Gastroesophageal sphincter (tissue), 4 donors: ENCODE results near the gene NCKAP5. TPM values are rescaled to one million over a fixed set of nuclear protein-coding genes. Genes with fewer than 3 reads are reported as not detected.

ENCODE experiments used
- ATAC-seq: fragments of 150-250 bp; one replicate; pipeline ENCODE4 v1.9.1; 2016; ENCODE audit warnings: mild to moderate bottlenecking, moderate library complexity
- H3K27ac ChIP-seq, 4 donors: fragments of 200-600 bp; sonication (generic) in 3 of 4; 1 replicate in 3 of 4; 2 replicates in 1 of 4; pipeline ENCODE4 v1.5.1; 2016 to 2019
- H3K27me3 ChIP-seq: fragments of 200-600 bp; sonication (generic); one replicate; pipeline ENCODE4 v1.5.1; 2019
- H3K36me3 ChIP-seq, 2 donors: fragments of 200-600 bp; sonication (generic); one replicate each; pipeline ENCODE4 v1.5.1; 2019; ENCODE audit warnings: control low read depth in 1 of 2
- H3K4me1 ChIP-seq, 3 donors: fragments of 200-600 bp; sonication (generic); 1 replicate in 2 of 3; 2 replicates in 1 of 3; pipeline ENCODE4 v1.5.1; 2016 to 2019; ENCODE audit warnings: control low read depth in 2 of 3
- H3K4me3 ChIP-seq, 2 donors: fragments of 200-600 bp; sonication (generic); one replicate each; pipeline ENCODE4 v1.5.1; 2019; ENCODE audit warnings: mild to moderate bottlenecking in 1 of 2, moderate library complexity in 1 of 2
- H3K9me3 ChIP-seq, 3 donors: fragments of 200-600 bp; sonication (generic); one replicate each; pipeline ENCODE4 v1.5.1; 2017 to 2019; ENCODE audit warnings: control low read depth in 2 of 3
- EP300 ChIP-seq: sonication (generic); formaldehyde crosslinking; IDR thresholded peaks from one replicate; pipeline ENCODE4 v1.6.1; 2017; ENCODE audit warnings: antibody characterized with exemption, mild to moderate bottlenecking
- POLR2A ChIP-seq, 2 donors: fragments of 450-650 bp; IDR thresholded peaks; one replicate each; pipeline ENCODE4 v1.6.1; 2017; ENCODE audit warnings: antibody characterized with exemption in 2 of 2, mild to moderate bottlenecking in 2 of 2, moderate library complexity in 1 of 2
- POLR2AphosphoS5 ChIP-seq: sonication (generic); formaldehyde crosslinking; IDR thresholded peaks from one replicate; pipeline ENCODE4 v1.6.1; 2017; ENCODE audit warnings: antibody characterized with exemption
- WGBS, 2 donors: methylation state at CpG; one replicate each; pipeline ENCODE4 v1.1.5; 2018; ENCODE audit warnings: low coverage in 1 of 2; 5-methylcytosine and 5-hydroxymethylcytosine counted together
- total RNA-seq, 4 donors: library from RNA; depleted of rRNA; stranded (reverse); fragments of >200 nt; gene quantifications; one replicate each; pipeline ENCODE4 v1.1.0, GENCODE V29; 2016
- TF ChIP-seq, protein P1 (sequence below), 4 experiments: fragments of 200-600 bp in 2 of 4; fragments of 450-650 bp in 2 of 4; sonication (generic) in 1 of 4; IDR thresholded peaks; one replicate each; pipeline ENCODE4 v1.5.1; 2017 to 2019; ENCODE audit warnings: antibody characterized with exemption in 4 of 4, mild to moderate bottlenecking in 2 of 4, moderate library complexity in 2 of 4

Gene NCKAP5
- total RNA-seq, 4 donors from 2014 or later = 0.16 to 0.57 (median 0.33) TPM

DNA sequence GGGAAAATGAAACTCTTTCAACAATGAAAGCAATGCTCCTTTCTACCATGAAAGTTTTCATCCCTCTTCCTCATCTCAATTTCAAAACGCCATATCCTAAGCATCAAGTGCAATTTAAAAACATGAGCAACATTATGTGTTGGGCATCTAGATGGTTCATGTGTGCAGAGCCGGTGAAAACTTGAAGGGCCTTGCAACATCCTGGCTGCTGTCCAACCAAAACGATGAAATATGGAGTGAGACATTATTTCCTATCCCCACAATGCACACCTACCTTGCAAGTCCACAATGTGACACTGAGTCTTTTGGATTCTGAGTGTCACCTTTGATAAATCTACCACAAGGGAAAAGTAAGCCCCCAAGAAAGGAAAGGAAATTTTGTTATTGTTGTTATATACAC is 110.0 kb downstream of the NCKAP5 start:
- H3K4me3 ChIP-seq = no peak overlapping the region
- 53 to 67% methylated on average over 3 of the region's 3 CpGs for WGBS, 2 donors
- no peaks in the 10 kb centered on the region for H3K4me1 ChIP-seq
- H3K9me3 ChIP-seq = no peaks in the 10 kb centered on the region
- no peaks in the 10 kb centered on the region for H3K27me3 ChIP-seq
- TF ChIP-seq POLR2AphosphoS5 = no peak
- TF ChIP-seq POLR2A (IDR thresholded peaks at IDR 0.05) = no peak
- TF ChIP-seq, protein P1, sequence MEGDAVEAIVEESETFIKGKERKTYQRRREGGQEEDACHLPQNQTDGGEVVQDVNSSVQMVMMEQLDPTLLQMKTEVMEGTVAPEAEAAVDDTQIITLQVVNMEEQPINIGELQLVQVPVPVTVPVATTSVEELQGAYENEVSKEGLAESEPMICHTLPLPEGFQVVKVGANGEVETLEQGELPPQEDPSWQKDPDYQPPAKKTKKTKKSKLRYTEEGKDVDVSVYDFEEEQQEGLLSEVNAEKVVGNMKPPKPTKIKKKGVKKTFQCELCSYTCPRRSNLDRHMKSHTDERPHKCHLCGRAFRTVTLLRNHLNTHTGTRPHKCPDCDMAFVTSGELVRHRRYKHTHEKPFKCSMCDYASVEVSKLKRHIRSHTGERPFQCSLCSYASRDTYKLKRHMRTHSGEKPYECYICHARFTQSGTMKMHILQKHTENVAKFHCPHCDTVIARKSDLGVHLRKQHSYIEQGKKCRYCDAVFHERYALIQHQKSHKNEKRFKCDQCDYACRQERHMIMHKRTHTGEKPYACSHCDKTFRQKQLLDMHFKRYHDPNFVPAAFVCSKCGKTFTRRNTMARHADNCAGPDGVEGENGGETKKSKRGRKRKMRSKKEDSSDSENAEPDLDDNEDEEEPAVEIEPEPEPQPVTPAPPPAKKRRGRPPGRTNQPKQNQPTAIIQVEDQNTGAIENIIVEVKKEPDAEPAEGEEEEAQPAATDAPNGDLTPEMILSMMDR (IDR thresholded peaks at IDR 0.05) = no peak
- no peak for TF ChIP-seq EP300
- ATAC-seq = no peak
- no peak overlapping the region for H3K27ac ChIP-seq
- no peaks in the 10 kb centered on the region for H3K36me3 ChIP-seq

- ATAC-seq = no peak
- WGBS, 2 donors = 90 to 94% methylated on average over 4 of the region's 4 CpGs
- Histone ChIP-seq H3K9me3 (no peaks in the 10 kb centered on the region), H3K36me3 (no peaks in the 10 kb centered on the region), H3K27me3 (no peaks in the 10 kb centered on the region), H3K4me3 (no peak overlapping the region), H3K4me1 (no peaks in the 10 kb centered on the region), H3K27ac (no peak overlapping the region)
- TF ChIP-seq EP300 (no peak), POLR2A (IDR thresholded peaks at IDR 0.05) (no peak), POLR2AphosphoS5 (no peak)
- TF ChIP-seq, protein P1 (IDR thresholded peaks at IDR 0.05) = no peak
Observed at GRCh38 chr2:133457861-133458260, 110.4 kb downstream of the NCKAP5 start.

- TF ChIP-seq POLR2A (IDR thresholded peaks at IDR 0.05) = no peak
- TF ChIP-seq, protein P1 (IDR thresholded peaks at IDR 0.05) = no peak
- TF ChIP-seq POLR2AphosphoS5 = no peak
- no peak for TF ChIP-seq EP300
- Histone ChIP-seq H3K27ac (no peak overlapping the region), H3K4me3 (no peak overlapping the region), H3K36me3 (no peaks in the 10 kb centered on the region), H3K27me3 (no peaks in the 10 kb centered on the region), H3K4me1 (no peaks in the 10 kb centered on the region), H3K9me3 (no peaks in the 10 kb centered on the region)
- WGBS, 2 donors = 60 to 93% methylated on average over 1 to 3 of the region's 3 CpGs
- no peak for ATAC-seq
Observed at GRCh38 chr2:133456971-133457370, 111.3 kb downstream of the NCKAP5 start.

DNA sequence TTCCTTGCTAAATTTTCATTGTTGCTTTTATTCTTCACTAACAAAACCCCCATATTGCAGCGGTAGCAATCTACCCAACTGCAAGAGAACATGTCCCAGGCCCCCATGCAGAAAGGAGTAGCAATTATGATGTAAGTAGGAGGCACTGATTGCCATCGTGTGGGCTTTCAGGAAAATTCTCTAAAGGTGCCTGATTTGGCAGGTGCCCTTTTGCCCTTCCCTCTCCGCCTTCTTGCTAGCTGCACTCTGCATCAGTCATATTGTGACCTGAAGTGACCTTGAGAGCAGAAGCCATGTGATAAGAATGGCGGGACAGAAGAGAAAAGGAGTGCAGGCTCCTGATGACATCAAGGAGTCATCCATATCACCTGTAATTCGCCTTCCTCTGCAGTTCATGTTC is 112.1 kb downstream of the NCKAP5 start:
- Histone ChIP-seq H3K4me1 (no peaks in the 10 kb centered on the region), H3K4me3 (no peak overlapping the region), H3K27me3 (no peaks in the 10 kb centered on the region), H3K27ac (no peak overlapping the region), H3K36me3 (no peaks in the 10 kb centered on the region), H3K9me3 (no peaks in the 10 kb centered on the region)
- WGBS, 2 donors = 76 to 84% methylated on average over 3 to 5 of the region's 5 CpGs
- TF ChIP-seq, protein P1 (IDR thresholded peaks at IDR 0.05) = no peak
- no peak for TF ChIP-seq POLR2AphosphoS5
- TF ChIP-seq POLR2A (IDR thresholded peaks at IDR 0.05) = no peak
- TF ChIP-seq EP300 = no peak
- no peak for ATAC-seq

DNA sequence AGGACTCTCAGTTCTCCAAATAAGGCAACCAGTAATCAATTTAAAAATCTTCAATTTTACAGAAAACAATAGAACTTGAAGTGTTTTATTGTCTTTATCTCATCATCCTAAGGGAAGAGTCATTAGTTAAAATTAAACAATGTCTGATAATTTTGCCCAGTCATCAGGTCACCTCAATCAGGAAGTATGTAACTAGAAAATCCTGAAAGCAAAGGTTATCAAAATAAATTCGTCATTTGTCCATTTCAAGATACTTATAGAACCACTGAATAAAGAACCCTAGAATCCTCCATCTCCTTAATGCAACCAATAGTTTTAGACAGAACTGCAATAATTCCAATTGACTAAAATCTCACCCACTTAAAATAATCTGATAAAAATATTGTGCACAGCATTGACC is 115.2 kb downstream of the NCKAP5 start:
- Histone ChIP-seq H3K4me3 (no peak overlapping the region), H3K27ac (no peak overlapping the region), H3K36me3 (no peaks in the 10 kb centered on the region), H3K27me3 (no peaks in the 10 kb centered on the region), H3K9me3 (no peaks in the 10 kb centered on the region), H3K4me1 (no peaks in the 10 kb centered on the region)
- no peak for ATAC-seq
- TF ChIP-seq EP300 (no peak), POLR2AphosphoS5 (no peak), POLR2A (IDR thresholded peaks at IDR 0.05) (no peak)
- TF ChIP-seq, protein P1 (IDR thresholded peaks at IDR 0.05) = no peak
- WGBS, 2 donors = 82 to 100% methylated on average over 1 of the region's 1 CpG
